DLD1 (cell line): Measurements from ENCODE around the gene TNRC6C.
"Not testable (repeated sequence)": the region's sequence is repeated elsewhere in the genome, so short reads cannot be mapped to it uniquely, and the experiment has no call there.

Source experiments
- in situ Hi-C: cut with HindIII; loops from 2 replicates; pipeline ENCODE4 v1.10.0; 2017; ENCODE audit warnings: low sequenced_read_pairs

Gene TNRC6C

GRCh38 chr17:78075011-78075410 is 116.5 kb downstream of the TNRC6C start:
- in situ Hi-C loops, result no loop called here

GRCh38 chr17:78075545-78075944 is 117.0 kb downstream of the TNRC6C start:
- in situ Hi-C loops, result no loop called here

- in situ Hi-C loops, result no loop called here
Observed at GRCh38 chr17:78079253-78079652, 120.8 kb downstream of the TNRC6C start.

GRCh38 chr17:78081551-78081950 is 123.0 kb downstream of the TNRC6C start:
- in situ Hi-C loops, result no loop called here

- in situ Hi-C loops, result not testable (repeated sequence)
Observed at GRCh38 chr17:78082355-78082872, 123.9 kb downstream of the TNRC6C start.

- in situ Hi-C loops, result no loop called here
Observed at GRCh38 chr17:78082988-78083387, 124.5 kb downstream of the TNRC6C start.

GRCh38 chr17:78086740-78087139 is 128.2 kb downstream of the TNRC6C start:
- in situ Hi-C loops, result no loop called here

- in situ Hi-C loops, result no loop called here
Observed at GRCh38 chr17:78088529-78088928, 130.0 kb downstream of the TNRC6C start.

- in situ Hi-C loops, result no loop called here
Observed at GRCh38 chr17:78089576-78090281, 131.2 kb downstream of the TNRC6C start.

GRCh38 chr17:78092794-78093324 is 134.4 kb downstream of the TNRC6C start:
- in situ Hi-C loops, result no loop called here

GRCh38 chr17:78095035-78095434 is 136.5 kb downstream of the TNRC6C start:
- in situ Hi-C loops, result no loop called here

- in situ Hi-C loops, result no loop called here
Observed at GRCh38 chr17:78096093-78096492, 137.6 kb downstream of the TNRC6C start.

- in situ Hi-C loops, result no loop called here
Observed at GRCh38 chr17:78101112-78101511, 142.6 kb downstream of the TNRC6C start.

- in situ Hi-C loops, result no loop called here
Observed at GRCh38 chr17:78101542-78101941, 143.0 kb downstream of the TNRC6C start.

GRCh38 chr17:78103311-78103710 is 144.8 kb downstream of the TNRC6C start:
- in situ Hi-C loops, result no loop called here

GRCh38 chr17:78104540-78104941 is 146.0 kb downstream of the TNRC6C start:
- in situ Hi-C loops, result no loop called here

- in situ Hi-C loops, result no loop called here
Observed at GRCh38 chr17:78105101-78105500, 146.6 kb downstream of the TNRC6C start.

- in situ Hi-C loops, result no loop called here
Observed at GRCh38 chr17:78105551-78105950, 147.0 kb downstream of the TNRC6C start.

GRCh38 chr17:78106211-78106610 is 147.7 kb downstream of the TNRC6C start:
- in situ Hi-C loops, result no loop called here

GRCh38 chr17:78107457-78107856 is 149.0 kb downstream of the TNRC6C start:
- in situ Hi-C loops, result no loop called here

GRCh38 chr17:78107976-78108725 is 149.6 kb downstream of the TNRC6C start:
- in situ Hi-C loops, result no loop called here
